Astrocyte (in vitro differentiated cells and primary cell): ENCODE results near the gene PPP3R1.

Experiments used
- EZH2 ChIP-seq: IDR thresholded peaks from 2 replicates; pipeline ENCODE4 v1.6.1; 2012; ENCODE audit warnings: mild to moderate bottlenecking, low read length, inconsistent platforms; ENCODE audit not compliant: insufficient read depth
- TF ChIP-seq, protein P1 (sequence below): IDR thresholded peaks from 2 replicates; pipeline ENCODE4 v1.5.1; 2011; ENCODE audit warnings: low read depth, mild to moderate bottlenecking, inconsistent platforms, low read length, moderate library complexity; ENCODE audit not compliant: insufficient read depth

GRCh38 chr2:68282811-68283418, 30.6 kb upstream of the PPP3R1 start:
- TF ChIP-seq, protein P1, sequence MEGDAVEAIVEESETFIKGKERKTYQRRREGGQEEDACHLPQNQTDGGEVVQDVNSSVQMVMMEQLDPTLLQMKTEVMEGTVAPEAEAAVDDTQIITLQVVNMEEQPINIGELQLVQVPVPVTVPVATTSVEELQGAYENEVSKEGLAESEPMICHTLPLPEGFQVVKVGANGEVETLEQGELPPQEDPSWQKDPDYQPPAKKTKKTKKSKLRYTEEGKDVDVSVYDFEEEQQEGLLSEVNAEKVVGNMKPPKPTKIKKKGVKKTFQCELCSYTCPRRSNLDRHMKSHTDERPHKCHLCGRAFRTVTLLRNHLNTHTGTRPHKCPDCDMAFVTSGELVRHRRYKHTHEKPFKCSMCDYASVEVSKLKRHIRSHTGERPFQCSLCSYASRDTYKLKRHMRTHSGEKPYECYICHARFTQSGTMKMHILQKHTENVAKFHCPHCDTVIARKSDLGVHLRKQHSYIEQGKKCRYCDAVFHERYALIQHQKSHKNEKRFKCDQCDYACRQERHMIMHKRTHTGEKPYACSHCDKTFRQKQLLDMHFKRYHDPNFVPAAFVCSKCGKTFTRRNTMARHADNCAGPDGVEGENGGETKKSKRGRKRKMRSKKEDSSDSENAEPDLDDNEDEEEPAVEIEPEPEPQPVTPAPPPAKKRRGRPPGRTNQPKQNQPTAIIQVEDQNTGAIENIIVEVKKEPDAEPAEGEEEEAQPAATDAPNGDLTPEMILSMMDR, result peak; percentile 84
- TF ChIP-seq EZH2, result no peak
